Epithelial cell of esophagus (primary cell): ENCODE data around the gene GIMAP8.

Experiments used
- DNase-seq: peaks from one replicate; pipeline ENCODE4 v3.0.0; 2010; ENCODE audit warnings: low read depth
- H3K4me3 ChIP-seq: 2 replicates; pipeline ENCODE4 v1.5.1; 2011; ENCODE audit warnings: mild to moderate bottlenecking, low read length, control low read depth
- CTCF ChIP-seq: IDR thresholded peaks from 2 replicates; pipeline ENCODE4 v1.5.1; 2011; ENCODE audit warnings: low read depth, mild to moderate bottlenecking, low read length, control low read depth, inconsistent platforms; ENCODE audit not compliant: insufficient read depth; ENCODE audit errors: missing control alignments

The GIMAP8 gene

GRCh38 chr7:150408393-150409299 lies 41.8 kb upstream of the GIMAP8 start:
- TF ChIP-seq CTCF: no peak
- DNase-seq: no peak
- no peak overlapping the region for H3K4me3 ChIP-seq

GRCh38 chr7:150409300-150410030 lies 41.0 kb upstream of the GIMAP8 start:
- H3K4me3 ChIP-seq: no peak overlapping the region
- TF ChIP-seq CTCF: no peak
- DNase-seq: no peak

GRCh38 chr7:150410131-150410530 lies 40.3 kb upstream of the GIMAP8 start:
- no peak for TF ChIP-seq CTCF
- H3K4me3 ChIP-seq: no peak overlapping the region
- no peak for DNase-seq

- no peak overlapping the region for H3K4me3 ChIP-seq
- no peak for DNase-seq
- TF ChIP-seq CTCF: no peak
Measured at GRCh38 chr7:150410680-150411346, 39.6 kb upstream of the GIMAP8 start.

- TF ChIP-seq CTCF: no peak
- DNase-seq: no peak
- H3K4me3 ChIP-seq: no peak overlapping the region
Measured at GRCh38 chr7:150411606-150412005, 38.8 kb upstream of the GIMAP8 start.

- DNase-seq: no peak
- no peak overlapping the region for H3K4me3 ChIP-seq
- no peak for TF ChIP-seq CTCF
Measured at GRCh38 chr7:150412016-150412415, 38.4 kb upstream of the GIMAP8 start.
